ENCODE results near the gene PIK3R1. TPM values are rescaled to one million over a fixed set of nuclear protein-coding genes. Genes with fewer than 3 reads are reported as not detected.
A peak's percentile ranks its signal among the peaks of the same experiment; 100 is the strongest.

PIK3R1 gene
- total and polyA plus RNA-seq, 4 donors = 6.8 to 222 (median 74.9) TPM

DNA sequence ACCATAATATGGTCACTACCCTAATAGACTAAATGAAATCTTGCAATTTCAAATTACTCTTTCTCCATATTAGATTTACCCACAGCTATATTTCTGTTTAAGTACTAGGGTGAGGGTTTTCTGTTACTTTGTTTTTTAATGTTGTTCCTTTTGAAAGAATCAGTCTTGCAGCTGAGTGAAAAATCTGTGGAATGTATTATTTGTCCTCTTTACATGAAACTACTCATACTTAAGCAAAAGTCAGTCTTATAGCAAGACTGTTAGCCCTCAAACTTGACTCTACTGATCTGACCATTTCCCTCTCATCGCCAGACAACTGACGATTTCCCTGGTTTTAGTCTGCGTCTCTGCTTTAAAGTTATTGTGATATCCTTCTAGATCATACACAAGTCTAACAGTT, 84.0 kb downstream of the PIK3R1 start:
- Histone ChIP-seq H3K4me3 (no peak overlapping the region), H3K27ac (ENCODE audit: low read depth in 1 of 2, low read length in 1 of 2) (no peak overlapping the region), H3K4me1 (ENCODE audit: control insufficient read depth in 5 of 5, insufficient read depth in 5 of 5, low read length in 5 of 5) (peaks cover 0 to 10% (median 6%) of the 10 kb centered on the region in 5 donors), H3K9me3 (ENCODE audit: control insufficient read depth in 4 of 4, insufficient read depth in 3 of 4, low read length in 3 of 4) (no peaks in the 10 kb centered on the region), H3K27me3 (ENCODE audit: control insufficient read depth in 3 of 3, insufficient read depth in 3 of 3, low read length in 2 of 3) (no peaks in the 10 kb centered on the region), H3K9ac (ENCODE audit: insufficient read depth in 1 of 2, low read length in 2 of 2) (no peak overlapping the region), H3K36me3 (ENCODE audit: control insufficient read depth in 4 of 4, insufficient read depth in 4 of 4, low read length in 4 of 4) (peaks cover 16 to 41% (median 35%) of the 10 kb centered on the region in 4 donors)
- TF ChIP-seq, protein P1, sequence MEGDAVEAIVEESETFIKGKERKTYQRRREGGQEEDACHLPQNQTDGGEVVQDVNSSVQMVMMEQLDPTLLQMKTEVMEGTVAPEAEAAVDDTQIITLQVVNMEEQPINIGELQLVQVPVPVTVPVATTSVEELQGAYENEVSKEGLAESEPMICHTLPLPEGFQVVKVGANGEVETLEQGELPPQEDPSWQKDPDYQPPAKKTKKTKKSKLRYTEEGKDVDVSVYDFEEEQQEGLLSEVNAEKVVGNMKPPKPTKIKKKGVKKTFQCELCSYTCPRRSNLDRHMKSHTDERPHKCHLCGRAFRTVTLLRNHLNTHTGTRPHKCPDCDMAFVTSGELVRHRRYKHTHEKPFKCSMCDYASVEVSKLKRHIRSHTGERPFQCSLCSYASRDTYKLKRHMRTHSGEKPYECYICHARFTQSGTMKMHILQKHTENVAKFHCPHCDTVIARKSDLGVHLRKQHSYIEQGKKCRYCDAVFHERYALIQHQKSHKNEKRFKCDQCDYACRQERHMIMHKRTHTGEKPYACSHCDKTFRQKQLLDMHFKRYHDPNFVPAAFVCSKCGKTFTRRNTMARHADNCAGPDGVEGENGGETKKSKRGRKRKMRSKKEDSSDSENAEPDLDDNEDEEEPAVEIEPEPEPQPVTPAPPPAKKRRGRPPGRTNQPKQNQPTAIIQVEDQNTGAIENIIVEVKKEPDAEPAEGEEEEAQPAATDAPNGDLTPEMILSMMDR (IDR thresholded peaks at IDR 0.05; ENCODE audit: control extremely low read depth, extremely low read depth) = no peak
- DNase-seq (no peak), ATAC-seq (ENCODE audit: insufficient read depth, low FRiP score) (no peak)
- WGBS, 2 donors = 85 to 94% methylated on average over 3 of the region's 3 CpGs

DNA sequence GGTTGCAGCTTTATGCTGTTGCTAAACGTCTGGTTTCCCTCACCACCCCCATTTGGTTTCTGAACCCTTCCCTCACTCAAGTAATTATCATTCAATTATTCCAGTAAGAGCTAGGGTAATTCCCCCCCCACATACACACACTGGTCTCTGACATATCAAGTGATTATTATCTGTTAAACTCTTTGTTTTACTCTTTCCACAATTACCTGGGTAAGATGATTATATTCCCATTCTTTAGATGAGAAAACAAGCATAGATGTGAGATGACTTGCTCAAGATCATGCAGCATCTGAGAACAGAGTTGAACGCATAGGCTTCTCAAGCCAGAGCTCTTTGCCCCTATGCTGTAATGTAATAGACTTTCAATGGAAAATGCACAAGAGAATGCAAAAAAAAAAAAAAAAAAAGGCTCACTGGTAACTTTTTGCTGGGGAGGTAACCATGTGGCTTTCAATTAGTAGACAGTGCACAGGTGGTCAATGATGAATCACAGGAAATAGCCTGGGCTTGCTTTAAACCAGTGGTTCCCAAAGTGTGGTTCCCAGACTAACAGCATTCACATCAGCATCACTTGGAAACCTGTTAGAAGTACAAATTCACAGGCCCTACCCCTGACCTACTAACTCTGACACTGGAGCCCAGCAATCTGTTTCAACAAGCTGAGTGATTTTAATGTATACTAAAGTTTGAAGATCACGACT, 87.6 kb downstream of the PIK3R1 start:
- DNase-seq (no peak), ATAC-seq (ENCODE audit: insufficient read depth, low FRiP score) (no peak)
- 73 to 74% methylated on average over 3 of the region's 3 CpGs for WGBS, 2 donors
- Histone ChIP-seq H3K27ac (ENCODE audit: low read depth in 1 of 2, low read length in 1 of 2) (peak overlapping the region in 1 of 2 donors; percentile 45), H3K9ac (ENCODE audit: insufficient read depth in 1 of 2, low read length in 2 of 2) (no peak overlapping the region), H3K9me3 (ENCODE audit: control insufficient read depth in 4 of 4, insufficient read depth in 3 of 4, low read length in 3 of 4) (no peaks in the 10 kb centered on the region), H3K36me3 (ENCODE audit: control insufficient read depth in 4 of 4, insufficient read depth in 4 of 4, low read length in 4 of 4) (peaks cover 0 to 12% (median 6%) of the 10 kb centered on the region in 4 donors), H3K27me3 (ENCODE audit: control insufficient read depth in 3 of 3, insufficient read depth in 3 of 3, low read length in 2 of 3) (no peaks in the 10 kb centered on the region), H3K4me1 (ENCODE audit: control insufficient read depth in 5 of 5, insufficient read depth in 5 of 5, low read length in 5 of 5) (peaks cover 0 to 10% (median 0%) of the 10 kb centered on the region in 5 donors), H3K4me3 (no peak overlapping the region)
- TF ChIP-seq, protein P1 (IDR thresholded peaks at IDR 0.05; ENCODE audit: control extremely low read depth, extremely low read depth) = no peak

DNA sequence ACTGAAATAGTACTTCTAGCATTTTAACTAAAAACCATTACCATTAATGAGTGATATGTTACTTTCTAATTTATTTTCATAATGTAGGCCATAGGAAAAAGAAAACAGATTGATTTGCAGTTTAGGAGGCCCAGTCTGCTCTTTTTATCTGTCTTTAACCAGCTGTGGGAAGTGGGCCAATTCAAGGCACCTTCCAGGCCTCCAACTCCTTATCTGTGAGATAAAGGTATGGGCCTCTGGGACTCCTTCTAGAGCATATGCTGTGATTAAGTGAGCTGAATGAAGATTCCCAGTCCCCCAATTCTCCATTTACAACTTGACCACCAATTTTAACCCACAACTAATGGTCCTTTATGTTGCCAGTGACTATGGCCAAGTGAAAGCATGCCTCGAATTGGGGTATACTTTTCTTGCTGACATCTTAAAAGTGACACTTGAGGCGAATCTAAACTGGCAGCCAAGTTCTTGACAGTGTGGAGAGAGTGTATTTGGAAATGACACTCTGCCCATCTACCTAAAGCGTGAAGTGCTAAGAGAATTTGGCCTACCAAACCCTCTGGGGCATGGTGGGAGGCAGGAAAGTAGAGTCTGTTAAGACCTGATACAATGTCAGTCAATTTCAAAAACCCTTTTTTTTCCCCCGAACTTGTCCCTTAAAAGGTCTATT, 88.3 kb downstream of the PIK3R1 start:
- H3K4me3 ChIP-seq = no peak overlapping the region
- DNase-seq = no peak
- H3K4me1 ChIP-seq (ENCODE audit: control insufficient read depth in 5 of 5, insufficient read depth in 5 of 5, low read length in 5 of 5) = peaks cover 0 to 10% (median 0%) of the 10 kb centered on the region in 5 donors
- H3K36me3 ChIP-seq (ENCODE audit: control insufficient read depth in 4 of 4, insufficient read depth in 4 of 4, low read length in 4 of 4) = peaks cover 0 to 9% (median 4%) of the 10 kb centered on the region in 4 donors
- H3K9me3 ChIP-seq (ENCODE audit: control insufficient read depth in 4 of 4, insufficient read depth in 3 of 4, low read length in 3 of 4) = no peaks in the 10 kb centered on the region
- H3K27me3 ChIP-seq (ENCODE audit: control insufficient read depth in 3 of 3, insufficient read depth in 3 of 3, low read length in 2 of 3) = no peaks in the 10 kb centered on the region
- TF ChIP-seq, protein P1 (IDR thresholded peaks at IDR 0.05; ENCODE audit: control extremely low read depth, extremely low read depth) = no peak
- H3K9ac ChIP-seq (ENCODE audit: insufficient read depth in 1 of 2, low read length in 2 of 2) = no peak overlapping the region
- ATAC-seq (ENCODE audit: insufficient read depth, low FRiP score) = no peak
- WGBS, 2 donors = 83 to 93% methylated on average over 4 of the region's 4 CpGs
- peak overlapping the region in 1 of 2 donors; percentile 6 for H3K27ac ChIP-seq (ENCODE audit: low read depth in 1 of 2, low read length in 1 of 2)

All from lung (tissue), 12 donors.